HL-60/S4 treated with phorbol 12-myristate 13-acetate at 8.2 ng/mL for 4 days and 3 days (cell line): ENCODE results near the gene MME.
"Not testable (repeated sequence)": the region's sequence is repeated elsewhere in the genome, so short reads cannot be mapped to it uniquely, and the experiment has no call there.

Experiments
- in situ Hi-C: fragments of 300-500 bp; cut with MboI; formaldehyde crosslinking; loops from 2 replicates; pipeline ENCODE4 v1.15.0; 2022; ENCODE audit warnings: low sequenced_read_pairs

Gene MME

DNA sequence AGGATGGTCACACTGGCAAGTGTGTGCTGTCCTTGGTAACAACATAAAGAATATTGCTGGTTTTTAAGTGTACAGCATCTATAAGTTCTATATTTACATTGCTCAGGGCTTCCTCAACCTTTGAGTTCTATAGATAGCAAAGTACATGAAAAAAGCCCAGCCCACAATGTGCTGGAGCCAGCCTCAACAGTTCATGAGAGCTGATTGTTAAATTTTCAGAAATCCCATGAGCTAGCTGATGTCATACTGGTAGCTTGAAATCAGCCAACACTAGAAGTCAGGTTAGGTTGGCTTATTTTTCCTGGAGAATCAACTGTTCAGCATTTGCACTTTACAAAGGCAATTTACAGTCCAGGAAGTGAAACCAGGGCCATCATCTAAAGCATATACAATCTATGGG is 110.6 kb downstream of the MME start:
- in situ Hi-C loops, result no loop called here

DNA sequence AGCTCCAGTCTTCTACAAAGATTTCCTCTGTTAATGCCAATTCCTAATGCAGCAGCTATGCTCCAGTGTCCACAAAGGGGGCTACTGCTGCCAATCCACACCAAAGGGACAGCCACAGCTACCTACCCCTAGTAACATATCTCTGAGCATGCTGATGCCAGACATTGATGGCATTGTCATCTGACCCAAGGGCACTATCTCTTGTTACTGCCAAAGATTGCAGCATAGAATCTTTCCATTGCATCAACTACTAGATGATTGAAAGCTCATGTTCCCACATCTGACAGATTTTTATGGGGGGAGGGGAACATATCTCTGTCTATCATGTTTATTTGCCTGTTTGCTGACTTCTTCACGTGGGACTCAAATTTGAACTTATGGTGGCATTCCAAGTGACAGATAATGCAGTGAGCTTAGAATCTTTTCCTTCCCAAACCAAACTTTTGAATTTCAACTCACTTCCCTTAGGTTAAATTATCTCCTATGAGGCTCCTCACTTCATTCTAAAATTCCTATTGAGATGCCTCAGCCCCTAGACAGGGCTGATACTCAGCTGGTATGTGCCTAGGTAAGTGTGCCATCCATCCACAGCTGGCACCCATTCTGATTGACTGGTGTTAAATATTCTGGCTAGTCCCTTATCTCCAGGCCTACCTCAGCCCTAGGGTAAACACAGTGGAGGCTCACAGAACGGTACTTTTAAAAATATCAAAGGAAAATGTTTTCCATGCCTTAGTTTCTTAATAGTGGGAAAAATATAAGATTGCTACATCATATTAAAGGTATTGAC is 113.0 kb downstream of the MME start:
- in situ Hi-C loops, result no loop called here

DNA sequence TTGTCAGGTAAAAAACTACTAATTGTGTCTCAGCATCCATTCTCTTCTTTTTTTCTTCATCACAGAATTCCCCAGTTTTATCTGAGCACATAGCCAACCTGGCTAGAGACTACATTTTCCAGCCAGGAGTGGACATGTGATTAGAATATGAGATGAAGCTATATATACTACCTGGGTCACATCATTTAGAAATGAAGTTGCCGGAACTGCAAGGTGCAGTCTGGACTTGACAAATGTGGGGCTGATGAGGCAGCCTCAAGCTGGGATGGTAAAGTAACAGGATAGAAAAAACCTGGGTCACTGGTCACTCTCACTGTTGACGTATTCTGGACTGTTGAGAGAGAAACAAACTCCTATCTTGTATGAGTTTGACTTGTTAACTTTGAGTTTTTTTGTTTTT is 113.7 kb downstream of the MME start:
- in situ Hi-C loops, result no loop called here

DNA sequence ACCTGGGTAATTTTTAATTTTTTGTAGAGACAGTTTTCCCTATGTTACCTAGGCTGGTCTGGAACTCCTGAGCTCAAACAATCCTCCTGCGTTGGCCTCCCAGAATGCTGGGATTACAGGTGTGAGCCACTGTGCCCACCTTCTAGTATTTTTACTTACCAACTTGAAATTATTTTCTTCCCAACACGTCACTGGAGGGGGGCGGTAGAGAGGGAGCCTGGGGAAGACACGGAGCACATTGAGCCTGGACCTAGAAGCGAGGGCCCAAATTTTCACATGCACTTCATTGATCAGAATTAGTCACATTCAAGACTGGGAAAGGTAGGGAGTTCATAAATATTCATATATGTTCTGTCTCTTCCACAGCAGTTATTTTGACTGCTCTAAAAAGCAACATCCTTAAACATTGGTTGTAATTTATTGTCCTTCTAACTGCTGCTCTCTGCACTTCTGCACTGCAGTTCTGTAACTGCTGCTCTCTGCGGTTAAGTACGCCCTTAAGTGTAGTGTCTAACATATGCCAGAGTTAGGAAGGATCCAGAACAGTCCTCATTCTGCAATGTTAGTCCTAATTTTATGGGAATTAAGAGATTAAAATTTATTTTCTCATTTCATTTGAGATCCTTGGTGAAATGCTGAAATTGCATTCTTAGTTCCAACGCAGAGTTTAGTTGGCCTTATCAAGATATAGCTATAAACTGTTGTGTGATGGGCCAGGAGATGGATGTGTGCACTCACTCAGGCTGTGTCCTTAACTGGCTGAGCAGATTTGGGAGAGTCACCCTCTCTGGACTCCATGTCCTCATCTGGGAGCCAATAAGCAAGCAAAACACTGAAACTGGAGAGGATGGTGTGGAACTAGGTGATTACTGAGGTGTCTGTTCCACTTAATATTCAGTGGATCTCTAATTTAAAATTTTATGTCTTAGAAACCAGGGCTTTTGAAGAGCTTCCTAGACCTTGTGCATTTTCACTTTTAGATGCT is 115.1 kb downstream of the MME start:
- in situ Hi-C loops, result no loop called here

DNA sequence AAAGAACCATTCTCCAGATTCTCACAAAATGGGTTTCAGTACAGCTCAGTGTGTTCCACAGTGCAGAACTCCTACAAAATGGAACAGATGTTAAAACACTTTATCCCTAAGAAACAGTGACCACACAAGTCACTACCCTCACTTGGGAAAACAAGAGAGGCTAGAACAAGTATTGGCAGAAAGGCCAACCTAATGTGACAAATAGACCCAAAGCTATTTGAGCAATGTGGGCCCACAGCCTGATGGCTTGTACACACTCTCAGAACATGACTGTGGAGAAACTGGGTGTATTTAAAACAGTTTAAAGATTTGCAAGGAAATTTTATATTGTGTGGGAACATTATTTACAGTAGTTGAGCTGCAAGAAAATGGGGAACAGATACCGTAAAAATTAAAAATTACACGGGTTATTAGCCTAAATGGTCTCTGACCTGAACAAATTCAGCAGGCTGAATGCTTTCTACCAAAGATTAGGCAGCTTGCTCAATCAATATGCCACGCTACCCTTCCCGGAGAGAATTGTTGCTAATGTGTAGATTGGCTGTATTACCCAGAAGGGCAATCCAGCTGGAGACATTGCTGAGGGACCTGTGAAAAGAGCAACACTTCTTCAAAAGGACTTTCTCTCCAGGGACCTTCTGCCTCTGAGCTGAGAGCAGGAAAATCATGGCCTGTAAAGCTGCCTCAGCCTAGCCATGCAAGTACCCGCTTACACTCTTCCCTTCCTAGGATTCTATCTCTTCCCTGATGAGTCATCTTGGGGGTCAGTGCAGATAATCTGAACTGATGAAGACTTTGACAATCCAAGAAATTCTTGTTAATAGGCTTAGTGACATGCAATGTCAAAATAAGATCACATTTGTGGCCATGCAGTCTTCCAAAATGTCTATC is 116.3 kb downstream of the MME start:
- in situ Hi-C loops, result no loop called here

DNA sequence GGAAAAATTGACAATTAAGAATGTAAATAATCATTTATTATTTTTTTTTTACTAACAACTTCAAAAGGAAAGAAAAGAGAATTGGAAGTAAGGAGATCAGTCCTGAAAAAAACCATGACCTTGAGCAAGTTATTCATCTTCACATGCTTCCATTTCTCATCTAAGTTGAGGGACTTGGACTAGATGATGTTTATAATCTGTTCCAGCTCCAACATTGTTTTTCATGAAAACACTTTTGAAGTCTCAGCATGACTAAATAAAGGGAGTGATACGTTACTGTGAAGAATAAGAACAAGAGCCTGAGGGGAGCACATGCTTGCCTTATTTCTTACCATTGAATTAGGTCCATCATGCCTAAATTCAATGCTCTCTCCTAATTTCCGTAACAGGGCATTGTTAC is 117.7 kb downstream of the MME start:
- in situ Hi-C loops, result no loop called here

DNA sequence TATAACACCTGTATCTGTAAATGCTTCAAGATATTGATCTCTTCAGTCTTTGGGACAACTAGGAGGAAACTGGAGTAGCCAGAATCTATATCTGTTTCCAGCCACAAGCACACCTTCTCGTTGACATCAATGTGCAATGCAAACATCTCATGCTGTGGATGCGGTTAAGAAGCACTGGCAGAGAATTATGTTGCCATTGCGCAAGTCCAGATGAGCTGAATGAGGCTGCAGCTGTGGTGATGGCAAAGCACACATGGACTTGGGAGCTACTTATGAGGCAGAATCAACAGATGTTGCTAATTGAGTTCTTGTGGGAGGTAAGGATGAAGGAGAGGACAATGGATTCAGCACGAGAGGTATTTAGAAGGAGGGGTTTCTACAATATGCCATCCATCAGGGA is 122.5 kb downstream of the MME start:
- in situ Hi-C loops, result no loop called here

DNA sequence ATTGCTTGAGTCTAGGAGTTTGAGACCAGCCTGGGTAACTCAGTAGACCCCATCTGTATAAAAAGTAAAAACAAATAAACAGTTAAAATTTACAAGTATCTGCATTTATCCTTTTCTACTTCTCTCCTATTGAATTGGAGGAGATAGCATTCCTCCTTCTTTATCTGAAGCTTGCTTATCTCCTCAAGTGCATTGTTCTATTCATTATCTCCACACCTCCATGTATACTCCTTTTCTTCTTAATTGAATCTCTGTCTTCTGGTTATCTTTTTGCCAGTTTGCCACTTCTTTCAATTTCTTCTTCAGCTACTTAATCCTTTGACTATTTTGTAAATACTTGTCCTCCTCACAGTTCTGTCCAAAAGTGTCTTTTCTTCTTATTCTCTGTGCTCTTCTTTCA is 124.7 kb downstream of the MME start:
- in situ Hi-C loops, result no loop called here

DNA sequence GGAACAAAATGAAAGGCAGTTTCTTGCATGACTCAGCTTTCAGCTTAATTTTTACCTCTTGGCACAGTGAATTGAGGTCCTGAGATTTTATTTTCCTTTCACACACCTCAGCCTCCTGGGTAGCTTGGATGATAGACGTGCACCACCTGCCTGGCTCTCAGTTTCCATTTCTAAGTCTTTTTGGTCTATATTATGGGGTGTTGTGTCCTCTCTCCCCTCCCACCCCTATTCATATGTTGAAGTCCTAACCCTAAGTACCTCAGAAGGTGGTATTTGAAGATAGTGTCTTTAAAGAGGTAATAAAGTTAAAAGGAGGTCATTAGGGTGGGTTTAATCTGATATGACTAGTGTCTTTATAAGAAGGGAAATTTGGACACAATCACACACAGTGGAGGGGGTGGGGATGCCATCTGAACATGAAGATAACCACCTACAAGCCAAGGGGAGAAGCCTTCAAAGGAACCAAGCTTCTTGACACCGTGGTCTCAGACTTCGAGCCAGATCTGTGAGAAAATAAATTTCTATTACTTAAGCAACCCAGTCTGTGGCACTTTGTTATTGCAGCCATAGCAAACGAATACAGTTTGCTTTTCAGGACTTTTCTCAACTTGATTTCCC is 128.2 kb downstream of the MME start:
- in situ Hi-C loops, result no loop called here

DNA sequence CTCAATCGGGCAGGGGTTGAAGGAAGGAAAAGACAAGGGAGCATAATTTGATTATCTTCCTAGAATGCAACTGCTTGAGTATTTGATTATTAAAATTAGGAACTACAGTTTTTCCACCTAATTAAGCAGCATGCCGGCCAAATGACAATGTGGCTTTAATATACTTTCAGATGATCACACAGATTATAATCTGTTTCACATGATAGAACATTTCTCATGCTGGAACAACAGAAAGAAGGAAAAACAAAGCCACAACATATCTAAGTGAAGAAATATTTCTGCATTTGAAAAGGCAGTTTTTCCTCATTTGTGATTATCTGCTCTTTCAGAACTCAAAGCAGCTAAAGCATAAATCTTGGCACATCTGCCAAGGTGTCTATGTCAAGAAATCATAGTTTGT is 130.6 kb downstream of the MME start:
- in situ Hi-C loops, result no loop called here

DNA sequence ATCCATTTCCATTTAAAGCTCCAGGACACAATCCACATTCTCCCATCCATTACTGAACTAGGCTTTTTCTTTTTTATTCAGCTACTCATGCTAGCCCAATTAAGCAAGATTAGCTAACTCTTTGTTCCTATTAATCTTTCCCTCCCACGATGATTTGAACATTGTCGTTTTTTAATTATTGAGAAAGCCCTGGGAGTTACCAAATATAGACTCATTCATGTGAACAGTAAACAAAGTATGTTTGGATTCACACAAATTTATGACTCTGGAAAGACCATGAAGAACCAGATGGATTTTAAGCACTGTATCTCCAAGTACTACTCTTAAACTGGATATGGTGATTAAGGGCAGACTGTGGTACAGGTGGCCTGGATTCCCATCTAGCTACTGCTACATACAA is 131.1 kb downstream of the MME start:
- in situ Hi-C loops, result no loop called here

DNA sequence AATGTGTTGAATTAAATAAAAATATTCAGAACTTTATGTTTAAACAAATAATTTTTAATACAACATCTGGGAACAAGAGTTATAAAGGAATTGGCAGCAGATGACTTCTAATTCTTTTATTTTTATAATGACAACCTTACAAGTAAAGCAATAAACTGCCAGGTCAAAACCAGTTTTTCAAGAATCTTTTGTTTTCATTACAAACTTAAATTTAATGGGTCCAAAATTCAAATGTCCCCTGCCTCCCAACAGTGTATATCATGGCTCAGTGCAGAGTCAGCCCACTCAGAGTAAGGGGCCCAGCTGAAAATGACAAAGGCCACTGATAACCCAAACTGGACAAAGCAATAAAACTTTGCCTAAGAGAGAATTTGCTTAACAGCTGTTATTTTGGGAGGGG is 131.8 kb downstream of the MME start:
- in situ Hi-C loops, result no loop called here

DNA sequence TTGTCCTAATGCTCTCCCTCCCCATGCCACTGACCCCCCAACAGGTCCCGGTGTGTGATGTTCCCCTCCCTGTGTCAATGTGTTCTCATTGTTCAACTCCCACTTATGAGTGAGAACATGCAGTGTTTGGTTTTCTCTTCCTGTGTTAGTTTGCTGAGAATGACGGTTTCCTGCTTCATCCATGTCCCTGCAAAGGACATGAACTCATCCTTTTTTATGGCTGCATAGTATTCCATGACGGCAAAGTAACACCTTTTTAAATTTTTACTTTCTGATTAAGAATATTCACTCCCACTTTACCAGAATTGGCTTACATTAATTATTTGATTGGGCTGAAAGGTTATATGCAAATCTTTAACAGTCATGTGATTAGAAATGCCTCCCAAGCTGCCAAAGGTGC is 135.9 kb downstream of the MME start:
- in situ Hi-C loops, result not testable (repeated sequence)

DNA sequence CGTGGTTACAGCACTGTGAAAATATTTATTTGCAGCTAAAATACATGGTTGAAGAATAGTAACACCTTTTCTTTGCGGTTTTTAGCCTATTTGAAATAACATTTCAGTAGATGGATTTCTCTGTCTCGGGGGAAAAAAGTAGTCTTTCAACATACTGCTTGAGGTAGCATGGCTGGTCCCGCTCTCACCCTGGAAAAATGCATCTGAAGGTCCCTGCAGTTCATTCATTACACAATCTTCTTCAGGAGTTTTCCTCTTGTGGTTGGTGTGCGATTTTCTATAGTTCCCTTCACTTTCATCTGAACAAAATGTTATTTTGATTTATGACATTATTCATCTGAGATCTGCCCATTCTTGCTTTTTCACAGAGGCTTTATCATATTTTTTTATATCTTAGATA is 137.5 kb downstream of the MME start:
- in situ Hi-C loops, result no loop called here

DNA sequence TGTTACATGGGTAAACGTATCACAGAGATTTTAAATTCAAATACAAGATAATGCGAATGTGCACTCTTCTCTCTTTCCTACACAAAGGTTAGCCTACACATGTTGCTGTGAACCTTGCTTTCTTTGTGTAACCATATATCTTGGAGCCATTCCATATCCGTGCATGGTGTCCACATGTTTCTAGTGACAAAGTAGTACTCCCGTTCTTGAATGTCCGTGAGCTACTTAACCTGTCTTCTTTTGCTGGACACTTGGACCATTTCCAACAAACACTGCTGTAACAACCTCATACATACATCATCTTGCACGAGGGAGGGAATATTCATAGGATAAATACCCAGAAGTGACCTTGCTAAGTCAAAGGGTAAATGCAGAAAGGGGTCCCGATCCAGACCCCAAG is 138.3 kb downstream of the MME start:
- in situ Hi-C loops, result no loop called here

DNA sequence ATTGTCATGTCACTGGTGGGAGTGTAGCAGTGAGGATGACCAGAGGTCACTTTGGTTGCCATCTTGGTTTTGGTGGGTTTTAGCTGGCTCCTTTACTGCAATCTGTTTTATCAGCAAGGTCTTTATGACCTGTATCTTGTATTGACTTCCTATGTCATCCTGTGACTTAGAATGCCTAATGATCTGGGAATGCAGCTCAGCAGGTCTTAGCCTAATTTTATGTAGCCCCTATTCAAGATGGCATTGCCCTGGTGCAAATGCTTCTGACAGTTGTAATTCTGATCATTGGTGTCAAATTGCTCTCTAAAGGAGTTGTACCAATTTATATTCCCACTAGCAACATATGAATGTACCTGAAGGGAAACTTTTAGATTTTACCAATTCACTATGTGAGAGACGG is 139.0 kb downstream of the MME start:
- in situ Hi-C loops, result no loop called here

DNA sequence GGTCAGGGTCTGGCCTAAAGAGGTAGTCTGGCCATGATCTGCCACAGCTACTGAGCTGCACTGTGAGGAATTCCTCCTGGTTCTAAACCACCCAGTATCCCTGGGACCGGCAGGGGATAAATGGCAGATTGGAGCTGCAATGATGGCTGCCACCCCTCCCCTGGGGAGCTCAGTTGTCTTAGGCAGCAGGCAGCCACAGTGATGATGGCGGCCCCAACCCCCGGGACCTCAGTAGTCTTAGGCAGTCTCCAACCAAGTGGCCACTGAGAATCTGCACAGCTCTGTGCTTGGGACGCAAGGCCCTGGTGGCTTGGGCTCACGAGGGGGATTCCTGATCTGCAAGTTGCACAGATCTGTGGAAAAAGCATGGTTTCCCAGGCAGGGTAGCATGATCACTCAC is 145.3 kb downstream of the MME start:
- in situ Hi-C loops, result no loop called here

DNA sequence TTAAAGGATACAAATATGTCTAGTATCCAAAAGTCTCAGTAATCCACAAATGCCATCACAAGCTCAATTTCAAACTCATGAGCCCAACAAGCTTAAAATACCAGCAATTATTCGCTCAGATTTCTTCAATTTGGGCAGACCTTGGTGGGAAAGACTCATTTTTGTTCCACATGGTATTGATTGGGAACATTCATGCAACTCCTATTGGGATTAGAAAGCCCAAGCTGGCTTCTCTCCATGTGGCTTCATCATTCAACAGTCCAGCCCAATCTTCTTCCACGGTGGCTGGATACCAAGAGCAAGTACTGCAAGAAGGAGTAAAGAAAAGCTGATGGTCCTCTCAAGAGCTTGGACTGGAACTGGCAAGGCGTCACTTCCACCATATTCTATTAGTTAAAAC is 147.0 kb downstream of the MME start:
- in situ Hi-C loops, result no loop called here

DNA sequence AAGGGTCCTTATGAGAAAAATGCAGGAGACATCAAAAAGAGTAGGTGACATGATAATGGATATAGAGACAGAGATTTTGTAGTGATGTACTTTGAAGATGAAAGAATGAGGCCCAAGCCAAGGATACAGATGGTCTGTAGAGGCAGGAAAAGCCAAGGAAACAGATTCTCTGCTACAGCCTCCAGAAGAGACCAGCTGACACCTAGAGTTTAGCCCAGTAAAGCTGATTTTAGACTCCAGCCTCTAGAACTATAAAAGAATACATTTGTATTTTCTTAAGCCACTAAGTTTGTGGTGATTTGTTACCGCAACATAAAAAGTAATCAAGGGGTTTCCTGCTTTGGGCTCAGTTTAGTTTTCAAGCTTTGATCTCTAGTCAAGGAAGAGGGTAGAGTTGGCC is 148.6 kb downstream of the MME start:
- in situ Hi-C loops, result no loop called here

DNA sequence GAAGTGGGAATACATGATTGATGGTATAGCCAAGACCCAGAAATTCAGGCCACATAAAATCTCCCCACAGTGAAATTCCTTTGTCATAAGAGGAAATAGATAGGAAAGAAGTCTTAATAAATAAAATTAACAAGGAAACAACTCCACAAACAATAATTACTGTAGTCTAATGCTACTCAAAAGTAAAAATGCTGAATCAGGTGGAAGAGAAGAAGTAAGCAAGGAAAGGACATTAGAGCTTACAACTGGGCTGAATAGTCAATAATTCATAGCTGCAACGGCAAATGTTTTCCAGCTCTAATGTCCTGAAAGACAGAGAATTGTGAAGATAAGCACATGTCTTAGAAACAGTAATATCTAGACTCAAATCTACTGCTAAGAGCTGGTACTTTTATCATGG is 149.0 kb downstream of the MME start:
- in situ Hi-C loops, result no loop called here

DNA sequence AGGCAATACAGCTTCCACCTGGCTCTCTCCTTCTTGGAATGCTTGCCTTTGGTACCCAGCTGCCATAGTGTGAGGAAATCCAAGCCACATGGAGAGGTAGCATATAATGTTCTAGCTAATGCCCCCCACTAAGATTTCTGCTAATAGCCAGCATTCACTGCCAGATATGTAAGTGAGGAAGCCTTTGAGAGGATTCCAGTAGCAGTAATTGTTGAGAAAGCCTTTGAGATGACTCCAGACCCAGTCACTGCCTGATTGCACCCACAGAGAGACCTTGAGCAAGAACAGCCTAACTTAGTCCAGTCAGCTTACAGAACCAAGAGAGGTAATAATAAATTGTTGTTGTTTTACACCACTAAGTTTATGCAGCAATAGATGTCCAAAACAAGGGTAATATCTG is 150.3 kb downstream of the MME start:
- in situ Hi-C loops, result no loop called here
